Measurements from ENCODE around the gene IKZF2.

DNA sequence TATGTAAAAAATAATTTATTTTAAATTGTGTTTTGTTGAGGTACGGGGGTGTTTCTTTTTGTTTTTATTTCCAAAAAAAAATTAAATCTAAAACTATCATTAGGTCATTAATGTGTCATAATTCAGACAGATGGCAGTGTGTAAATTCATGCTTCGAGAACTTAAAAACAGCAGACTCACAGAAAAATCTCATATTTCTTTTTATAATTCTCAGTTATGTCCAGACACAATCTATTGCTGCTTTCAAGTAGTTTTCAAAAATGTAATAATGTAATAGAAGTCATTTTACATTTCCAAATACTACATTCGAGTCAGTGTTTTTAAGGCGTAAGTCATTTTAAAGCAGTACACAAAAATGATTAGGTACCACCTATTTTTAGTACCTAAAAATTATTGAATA, 14.3 kb downstream of the IKZF2 start:
- TF ChIP-seq, protein P1, sequence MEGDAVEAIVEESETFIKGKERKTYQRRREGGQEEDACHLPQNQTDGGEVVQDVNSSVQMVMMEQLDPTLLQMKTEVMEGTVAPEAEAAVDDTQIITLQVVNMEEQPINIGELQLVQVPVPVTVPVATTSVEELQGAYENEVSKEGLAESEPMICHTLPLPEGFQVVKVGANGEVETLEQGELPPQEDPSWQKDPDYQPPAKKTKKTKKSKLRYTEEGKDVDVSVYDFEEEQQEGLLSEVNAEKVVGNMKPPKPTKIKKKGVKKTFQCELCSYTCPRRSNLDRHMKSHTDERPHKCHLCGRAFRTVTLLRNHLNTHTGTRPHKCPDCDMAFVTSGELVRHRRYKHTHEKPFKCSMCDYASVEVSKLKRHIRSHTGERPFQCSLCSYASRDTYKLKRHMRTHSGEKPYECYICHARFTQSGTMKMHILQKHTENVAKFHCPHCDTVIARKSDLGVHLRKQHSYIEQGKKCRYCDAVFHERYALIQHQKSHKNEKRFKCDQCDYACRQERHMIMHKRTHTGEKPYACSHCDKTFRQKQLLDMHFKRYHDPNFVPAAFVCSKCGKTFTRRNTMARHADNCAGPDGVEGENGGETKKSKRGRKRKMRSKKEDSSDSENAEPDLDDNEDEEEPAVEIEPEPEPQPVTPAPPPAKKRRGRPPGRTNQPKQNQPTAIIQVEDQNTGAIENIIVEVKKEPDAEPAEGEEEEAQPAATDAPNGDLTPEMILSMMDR (IDR thresholded peaks at IDR 0.05) = no peak
- no peak for TF ChIP-seq POLR2A (IDR thresholded peaks at IDR 0.05)

Measured in heart left ventricle (tissue), 13 donors.